SU-DHL-6 (cell line): ENCODE results near the gene VPS13D.

Source experiments
- H2AFZ ChIP-seq: fragments of 200-600 bp; sonication (generic); 2 replicates; pipeline ENCODE4 v1.6.1; 2014; ENCODE audit warnings: low read depth, mild to moderate bottlenecking, moderate library complexity, mixed read lengths, antibody characterized with exemption, low read length; ENCODE audit not compliant: severe bottlenecking
- H3F3A ChIP-seq: fragments of 200-600 bp; shearing (Covaris generic); 2 replicates; pipeline ENCODE4 v1.6.0; 2016; ENCODE audit warnings: antibody characterized with exemption, mild to moderate bottlenecking; ENCODE audit not compliant: insufficient read depth
- H3K27ac ChIP-seq: fragments of 200-600 bp; sonication (generic); 2 replicates; pipeline ENCODE4 v1.5.1; 2016; ENCODE audit warnings: low read depth, mild to moderate bottlenecking, low read length, moderate library complexity, mixed read lengths
- H3K27me3 ChIP-seq: fragments of 200-600 bp; sonication (generic), shearing (Covaris generic); 2 replicates; pipeline ENCODE4 v1.6.0; 2014; ENCODE audit warnings: mild to moderate bottlenecking, low read length
- H3K36me3 ChIP-seq: fragments of 200-600 bp; sonication (generic); 2 replicates; pipeline ENCODE4 v1.6.1; 2014; ENCODE audit warnings: mild to moderate bottlenecking, low read length, mixed read lengths
- H3K4me2 ChIP-seq: fragments of 300-600, 200-600 bp; shearing (Covaris generic), sonication (generic); 2 replicates; pipeline ENCODE4 v1.6.0; 2014; ENCODE audit warnings: low read length, low read depth, mild to moderate bottlenecking; ENCODE audit not compliant: poor library complexity, severe bottlenecking
- H3K4me3 ChIP-seq: fragments of 200-600 bp; sonication (generic); 2 replicates; pipeline ENCODE4 v1.5.1; 2014; ENCODE audit warnings: antibody characterized with exemption, low read length, mild to moderate bottlenecking, mixed read lengths; ENCODE audit not compliant: insufficient read depth, poor library complexity, severe bottlenecking
- H3K79me2 ChIP-seq: fragments of 200-600 bp; sonication (generic); 2 replicates; pipeline ENCODE4 v1.6.1; 2014; ENCODE audit warnings: mild to moderate bottlenecking, low read length, moderate library complexity; ENCODE audit not compliant: insufficient read depth
- H3K9ac ChIP-seq: fragments of 200-600 bp; sonication (generic); 2 replicates; pipeline ENCODE4 v1.7.0; 2014; ENCODE audit warnings: mild to moderate bottlenecking, low read length
- H3K9me2 ChIP-seq: fragments of 200-600 bp; sonication (generic); replicated peaks from 2 replicates; pipeline ENCODE4 v1.6.1; 2014; ENCODE audit warnings: low read length; ENCODE audit not compliant: insufficient read depth
- H3K9me3 ChIP-seq: fragments of 200-600 bp; sonication (generic); 2 replicates; pipeline ENCODE4 v1.6.1; 2014; ENCODE audit warnings: low read length, mixed read lengths; ENCODE audit not compliant: insufficient read depth
- H4K20me1 ChIP-seq: fragments of 200-600 bp; sonication (generic); 2 replicates; pipeline ENCODE4 v1.6.1; 2014; ENCODE audit warnings: low read depth, mild to moderate bottlenecking, antibody characterized with exemption, low read length, moderate library complexity, mixed read lengths
- EZH2phosphoT487 ChIP-seq: fragments of 200-600 bp; sonication (generic), shearing (Covaris generic); conservative IDR thresholded peaks from 2 replicates; pipeline ENCODE4 v1.6.1; 2018; ENCODE audit warnings: mild to moderate bottlenecking, antibody characterized with exemption, low read length, moderate library complexity, mixed read lengths
- TF ChIP-seq, protein P1 (sequence below): fragments of 200-600 bp; sonication (generic); IDR thresholded peaks from one replicate; pipeline ENCODE4 v1.5.1; 2017; ENCODE audit warnings: antibody characterized with exemption, mild to moderate bottlenecking, low read length, moderate library complexity; ENCODE audit not compliant: insufficient read depth, poor library complexity, severe bottlenecking

Gene VPS13D

DNA sequence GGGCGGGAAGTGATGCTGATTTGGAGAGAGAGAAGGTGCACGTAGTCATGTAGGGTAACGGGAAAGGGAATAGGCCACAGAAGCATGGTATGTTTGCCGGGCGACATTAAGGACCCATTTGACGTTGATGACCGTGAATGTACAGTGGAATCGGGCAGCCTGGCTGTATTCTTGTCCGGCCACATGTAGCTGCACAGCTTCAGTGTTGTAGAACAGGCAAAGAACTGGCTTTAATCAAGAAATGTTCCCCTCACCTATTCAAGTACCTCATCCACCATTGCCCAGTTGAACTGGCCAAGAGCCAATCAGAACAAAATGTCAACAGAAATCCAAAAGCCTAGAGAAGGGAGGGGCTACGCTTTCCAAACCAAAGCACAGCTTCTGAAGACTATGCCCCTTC lies 283.4 kb downstream of the VPS13D start:
- H3K4me3 ChIP-seq = no peak overlapping the region
- no peaks in the 10 kb centered on the region for H3K9me2 ChIP-seq
- no peaks in the 10 kb centered on the region for H3F3A ChIP-seq
- TF ChIP-seq, protein P1, sequence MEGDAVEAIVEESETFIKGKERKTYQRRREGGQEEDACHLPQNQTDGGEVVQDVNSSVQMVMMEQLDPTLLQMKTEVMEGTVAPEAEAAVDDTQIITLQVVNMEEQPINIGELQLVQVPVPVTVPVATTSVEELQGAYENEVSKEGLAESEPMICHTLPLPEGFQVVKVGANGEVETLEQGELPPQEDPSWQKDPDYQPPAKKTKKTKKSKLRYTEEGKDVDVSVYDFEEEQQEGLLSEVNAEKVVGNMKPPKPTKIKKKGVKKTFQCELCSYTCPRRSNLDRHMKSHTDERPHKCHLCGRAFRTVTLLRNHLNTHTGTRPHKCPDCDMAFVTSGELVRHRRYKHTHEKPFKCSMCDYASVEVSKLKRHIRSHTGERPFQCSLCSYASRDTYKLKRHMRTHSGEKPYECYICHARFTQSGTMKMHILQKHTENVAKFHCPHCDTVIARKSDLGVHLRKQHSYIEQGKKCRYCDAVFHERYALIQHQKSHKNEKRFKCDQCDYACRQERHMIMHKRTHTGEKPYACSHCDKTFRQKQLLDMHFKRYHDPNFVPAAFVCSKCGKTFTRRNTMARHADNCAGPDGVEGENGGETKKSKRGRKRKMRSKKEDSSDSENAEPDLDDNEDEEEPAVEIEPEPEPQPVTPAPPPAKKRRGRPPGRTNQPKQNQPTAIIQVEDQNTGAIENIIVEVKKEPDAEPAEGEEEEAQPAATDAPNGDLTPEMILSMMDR = no peak
- no peak for TF ChIP-seq EZH2phosphoT487
- H3K4me2 ChIP-seq = no peak overlapping the region
- no peak overlapping the region for H2AFZ ChIP-seq
- H3K27ac ChIP-seq = no peak overlapping the region
- H3K9ac ChIP-seq = no peak overlapping the region
- no peaks in the 10 kb centered on the region for H3K36me3 ChIP-seq
- no peaks in the 10 kb centered on the region for H3K27me3 ChIP-seq
- no peaks in the 10 kb centered on the region for H4K20me1 ChIP-seq
- no peaks in the 10 kb centered on the region for H3K9me3 ChIP-seq
- H3K79me2 ChIP-seq = no peaks in the 10 kb centered on the region

DNA sequence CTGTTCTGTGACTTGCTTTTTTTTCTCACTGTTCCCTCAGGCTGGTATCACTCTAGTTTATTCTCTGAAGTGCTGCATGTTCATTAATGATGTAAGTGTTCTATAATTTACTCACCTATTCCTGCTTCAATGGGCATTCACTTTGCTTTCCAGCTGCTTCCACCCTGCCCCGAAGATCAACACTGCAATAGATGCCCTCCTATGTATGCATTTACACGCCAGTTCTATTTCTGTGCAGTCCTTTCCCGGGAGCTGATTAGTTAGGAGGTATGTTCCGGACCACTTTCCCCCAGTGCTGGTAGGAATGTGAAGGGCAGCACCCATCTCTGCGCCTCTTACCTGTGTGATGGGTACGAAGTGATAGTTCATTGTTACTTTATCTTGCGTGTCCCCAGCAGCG lies 284.8 kb downstream of the VPS13D start:
- TF ChIP-seq, protein P1 = no peak
- TF ChIP-seq EZH2phosphoT487 = no peak
- H3K27ac ChIP-seq = no peak overlapping the region
- H3K9me3 ChIP-seq = no peaks in the 10 kb centered on the region
- no peak overlapping the region for H3K4me3 ChIP-seq
- no peaks in the 10 kb centered on the region for H3K36me3 ChIP-seq
- H2AFZ ChIP-seq = no peak overlapping the region
- no peak overlapping the region for H3K9ac ChIP-seq
- no peaks in the 10 kb centered on the region for H3F3A ChIP-seq
- H3K27me3 ChIP-seq = no peaks in the 10 kb centered on the region
- no peak overlapping the region for H3K4me2 ChIP-seq
- H3K9me2 ChIP-seq = no peaks in the 10 kb centered on the region
- H3K79me2 ChIP-seq = no peaks in the 10 kb centered on the region
- no peaks in the 10 kb centered on the region for H4K20me1 ChIP-seq

DNA sequence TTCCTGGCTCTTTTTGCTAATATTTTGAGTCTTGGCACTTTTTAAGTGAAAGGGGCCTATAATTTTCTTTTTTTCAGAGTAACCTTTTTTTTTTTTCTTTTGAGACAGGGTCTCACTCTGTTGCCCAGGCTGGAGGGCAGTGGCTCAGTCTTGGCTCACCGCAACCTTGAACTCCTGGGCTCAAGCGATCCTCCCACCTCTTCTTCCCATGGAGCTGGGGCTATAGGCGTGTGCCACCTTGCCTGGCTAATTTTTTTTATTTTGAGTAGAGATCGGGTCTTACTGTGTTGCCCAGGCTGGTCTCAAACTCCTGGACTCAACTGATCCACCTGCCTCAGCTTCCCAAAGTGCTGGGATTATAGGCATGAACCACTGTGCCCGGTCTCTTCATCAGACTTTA lies 285.4 kb downstream of the VPS13D start:
- H3K4me3 ChIP-seq = no peak overlapping the region
- no peak overlapping the region for H3K27ac ChIP-seq
- no peaks in the 10 kb centered on the region for H3F3A ChIP-seq
- H3K9me3 ChIP-seq = no peaks in the 10 kb centered on the region
- no peak overlapping the region for H3K4me2 ChIP-seq
- H3K36me3 ChIP-seq = no peaks in the 10 kb centered on the region
- TF ChIP-seq EZH2phosphoT487 = no peak
- TF ChIP-seq, protein P1 = no peak
- H3K9ac ChIP-seq = no peak overlapping the region
- no peaks in the 10 kb centered on the region for H4K20me1 ChIP-seq
- no peaks in the 10 kb centered on the region for H3K27me3 ChIP-seq
- H3K79me2 ChIP-seq = no peaks in the 10 kb centered on the region
- H2AFZ ChIP-seq = no peak overlapping the region
- no peaks in the 10 kb centered on the region for H3K9me2 ChIP-seq
